B cell (primary cell): Measurements from ENCODE around the gene YARS2. TPM values are rescaled to one million over a fixed set of nuclear protein-coding genes. Genes with fewer than 3 reads are reported as not detected.

Source experiments
- ATAC-seq: fragments of 200-7000 bp; cut with Tn5 transposase; one replicate; pipeline ENCODE4 v1.10.0; 2021; ENCODE audit warnings: low read depth, mild to moderate bottlenecking, moderate number of reproducible peaks, moderate library complexity
- CTCF ChIA-PET: fragments of 350-600 bp; sonication (Branson Sonifier 250); formaldehyde crosslinking; loops from one replicate; lab custom pipeline; 2021; ENCODE audit warnings: antibody characterized with exemption, inconsistent platforms; lab: Charles Lee
- POLR2A ChIA-PET: fragments of 350-600 bp; sonication (Branson Sonifier 250); formaldehyde crosslinking; loops from one replicate; lab custom pipeline; 2021; ENCODE audit warnings: antibody characterized with exemption; lab: Charles Lee
- DNase-seq: peaks from one replicate; pipeline ENCODE4 v3.0.0; 2013
- H2AFZ ChIP-seq: 2 replicates; pipeline ENCODE4 v1.6.1; 2012; ENCODE audit warnings: mild to moderate bottlenecking, low read depth, low read length; ENCODE audit not compliant: insufficient read depth, poor library complexity, severe bottlenecking
- H3K27ac ChIP-seq, 2 donors: 1 replicate in 1 of 2; 2 replicates in 1 of 2; pipeline ENCODE4 v1.5.1; 2012 to 2013; ENCODE audit warnings: low read length in 2 of 2, mild to moderate bottlenecking in 2 of 2, moderate library complexity in 1 of 2
- H3K27me3 ChIP-seq, 4 experiments: fragments of 200-600 bp in 1 of 4; sonication (generic) in 1 of 4; replicated peaks in 1 of 4; 1 replicate in 2 of 4; 2 replicates in 2 of 4; pipeline versions ENCODE4 v1.6.1 to v1.7.0; 2013 to 2016; ENCODE audit warnings: low read length in 3 of 4, mild to moderate bottlenecking in 2 of 4, mixed read lengths in 1 of 4, moderate library complexity in 1 of 4; ENCODE audit not compliant: insufficient read depth in 4 of 4, control insufficient read depth in 3 of 4; ENCODE audit errors: control extremely low read depth in 1 of 4
- H3K36me3 ChIP-seq, 2 experiments: replicated peaks in 1 of 2; 1 replicate in 1 of 2; 2 replicates in 1 of 2; pipeline versions ENCODE4 v1.6.1 to v1.7.1; 2013; ENCODE audit warnings: low read length in 1 of 2; ENCODE audit not compliant: insufficient read depth in 2 of 2, control insufficient read depth in 1 of 2; ENCODE audit errors: control extremely low read depth in 1 of 2, extremely low read depth in 1 of 2
- H3K4me1 ChIP-seq, 2 donors: fragments of 200-600 bp in 1 of 2; sonication (generic) in 1 of 2; 1 replicate in 1 of 2; 2 replicates in 1 of 2; pipeline versions ENCODE4 v1.5.1 to v1.6.1; 2013 to 2017; ENCODE audit warnings: low read length in 2 of 2; ENCODE audit not compliant: control insufficient read depth in 2 of 2, insufficient read depth in 2 of 2
- H3K4me2 ChIP-seq: replicated peaks from 2 replicates; pipeline ENCODE3; 2012; ENCODE audit warnings: mild to moderate bottlenecking, low read depth, low read length; ENCODE audit not compliant: poor library complexity, severe bottlenecking
- H3K4me3 ChIP-seq, 5 experiments: fragments of 200-600 bp in 1 of 5; sonication (generic) in 1 of 5; 1 replicate in 3 of 5; 2 replicates in 2 of 5; pipeline versions ENCODE4 v1.5.1 to v1.7.0; 2011 to 2016; ENCODE audit warnings: low read length in 4 of 5, mild to moderate bottlenecking in 4 of 5, low read depth in 2 of 5, control low read depth in 1 of 5, moderate library complexity in 1 of 5; ENCODE audit not compliant: insufficient read depth in 1 of 5; ENCODE audit errors: control extremely low read depth in 1 of 5, extremely low read depth in 1 of 5
- H3K79me2 ChIP-seq: fragments of 200-600 bp; sonication (generic); one replicate; pipeline ENCODE4 v1.6.0; 2016; ENCODE audit warnings: low read length; ENCODE audit not compliant: control insufficient read depth, insufficient read depth
- H3K9ac ChIP-seq: fragments of 200-600 bp; sonication (generic); 2 replicates; pipeline ENCODE4 v1.6.1; 2017; ENCODE audit warnings: mild to moderate bottlenecking, low read length, moderate library complexity
- H3K9me3 ChIP-seq, 3 donors: one replicate each; pipeline versions ENCODE4 v1.6.1 to v1.7.1; 2013; ENCODE audit warnings: low read length in 2 of 3; ENCODE audit not compliant: control insufficient read depth in 2 of 3, insufficient read depth in 1 of 3; ENCODE audit errors: control extremely low read depth in 1 of 3
- H4K20me1 ChIP-seq: 2 replicates; pipeline ENCODE4 v1.6.0; 2012; ENCODE audit warnings: mild to moderate bottlenecking, low read length; ENCODE audit not compliant: insufficient read depth, control insufficient read depth, poor library complexity, severe bottlenecking
- H3K27ac Mint-ChIP-seq: one replicate; pipeline ENCODE4 v1.8.0; 2021; ENCODE audit warnings: mixed read lengths
- H3K27me3 Mint-ChIP-seq: one replicate; pipeline ENCODE4 v1.8.0; 2021; ENCODE audit warnings: mixed read lengths
- H3K4me1 Mint-ChIP-seq: one replicate; pipeline ENCODE4 v1.8.0; 2021; ENCODE audit warnings: mixed read lengths
- H3K4me3 Mint-ChIP-seq: one replicate; pipeline ENCODE4 v1.8.0; 2021; ENCODE audit warnings: mixed read lengths
- H3K9me3 Mint-ChIP-seq: one replicate; pipeline ENCODE4 v1.8.0; 2022; ENCODE audit warnings: mixed read lengths; ENCODE audit not compliant: insufficient read depth
- CTCF ChIP-seq: fragments of 200-600 bp; IDR thresholded peaks from one replicate; pipeline ENCODE4 v1.8.0; 2022; ENCODE audit warnings: antibody characterized with exemption, mild to moderate bottlenecking
- EZH2 ChIP-seq: IDR thresholded peaks from 2 replicates; pipeline ENCODE4 v1.6.1; 2012; ENCODE audit warnings: borderline replicate concordance, low read depth, mild to moderate bottlenecking, moderate library complexity, low read length; ENCODE audit not compliant: insufficient read depth, poor library complexity, severe bottlenecking
- WGBS: methylation state at CpG from one replicate; pipeline ENCODE4 v1.1.5; 2013; ENCODE audit warnings: missing lambda C conversion rate; ENCODE audit not compliant: insufficient coverage; 5-methylcytosine and 5-hydroxymethylcytosine counted together
- intact Hi-C: fragments of 100-400 bp; cut with micrococcal nuclease; formaldehyde crosslinking; loops from one replicate; pipeline ENCODE4 v1.10.0; 2022
- polyA plus RNA-seq: library from polyadenylated mRNA; depleted of rRNA; stranded (reverse); fragments of >200 nt; gene quantifications from 2 replicates; pipeline ENCODE4 v1.2.3, GENCODE V29; 2012
- total RNA-seq, 2 donors: library from RNA; stranded (reverse); fragments of 120-200 nt in 1 of 2; gene quantifications; 1 replicate in 1 of 2; 2 replicates in 1 of 2; pipeline versions ENCODE4 v1.2.3 to v1.2.4, GENCODE V29; 2013 to 2022

The YARS2 gene
- total and polyA plus RNA-seq, 2 donors (not counting 1 experiment from before 2014, with no cell fraction given) = 14.6 to 18.8 TPM

- Mint-ChIP-seq H3K4me1 (no peaks in the 10 kb centered on the region), H3K9me3 (no peaks in the 10 kb centered on the region), H3K27me3 (peaks cover 22% of the 10 kb centered on the region), H3K4me3 (no peak overlapping the region), H3K27ac (no peak overlapping the region)
- ATAC-seq = no peak
- ChIA-PET CTCF (no interaction called here), POLR2A (no interaction called here)
- Histone ChIP-seq H3K9me3 (no peaks in the 10 kb centered on the region), H3K27me3 (peaks cover 0 to 7% (median 0%) of the 10 kb centered on the region in 4 experiments), H3K36me3 (no peaks in the 10 kb centered on the region), H2AFZ (no peak overlapping the region), H3K4me2 (no peak overlapping the region), H3K27ac (no peak overlapping the region), H3K9ac (no peak overlapping the region), H4K20me1 (no peaks in the 10 kb centered on the region), H3K79me2 (no peaks in the 10 kb centered on the region), H3K4me3 (no peak overlapping the region), H3K4me1 (no peaks in the 10 kb centered on the region)
- no peak for TF ChIP-seq EZH2
- no peak for TF ChIP-seq CTCF
- intact Hi-C loops = no loop called here
- WGBS = 67% methylated on average over 1 of the region's 3 CpGs
- DNase-seq = no peak
Measured at GRCh38 chr12:32783029-32783428, 27.3 kb upstream of the YARS2 start.

- no peak overlapping the region for H2AFZ ChIP-seq
- intact Hi-C loops = no loop called here
- Mint-ChIP-seq H3K9me3 (no peaks in the 10 kb centered on the region), H3K4me3 (no peak overlapping the region), H3K4me1 (no peaks in the 10 kb centered on the region), H3K27me3 (peaks cover 26% of the 10 kb centered on the region), H3K27ac (no peak overlapping the region)
- no peaks in the 10 kb centered on the region for H3K79me2 ChIP-seq
- no peaks in the 10 kb centered on the region for H3K36me3 ChIP-seq
- POLR2A ChIA-PET = no interaction called here
- no peaks in the 10 kb centered on the region for H4K20me1 ChIP-seq
- H3K4me3 ChIP-seq = no peak overlapping the region
- ATAC-seq (no peak), DNase-seq (no peak)
- H3K27ac ChIP-seq = no peak overlapping the region
- TF ChIP-seq CTCF (no peak), EZH2 (no peak)
- 89% methylated on average over 1 of the region's 1 CpG for WGBS
- H3K4me2 ChIP-seq = no peak overlapping the region
- peaks cover 0 to 7% (median 0%) of the 10 kb centered on the region in 4 experiments for H3K27me3 ChIP-seq
- CTCF ChIA-PET = no interaction called here
- no peaks in the 10 kb centered on the region for H3K9me3 ChIP-seq
- H3K9ac ChIP-seq = no peak overlapping the region
- no peaks in the 10 kb centered on the region for H3K4me1 ChIP-seq
Measured at GRCh38 chr12:32780071-32780470, 24.4 kb upstream of the YARS2 start.
